Type B pancreatic cell (in vitro differentiated cells): Measurements from ENCODE around the gene ZDHHC20. TPM values are rescaled to one million over a fixed set of nuclear protein-coding genes. Genes with fewer than 3 reads are reported as not detected.

Experiments used
- DNase-seq: peaks from one replicate; pipeline ENCODE4 v3.0.0; 2021; ENCODE audit warnings: mixed read lengths; ENCODE audit not compliant: unreplicated experiment; ENCODE audit errors: extremely low spot score
- H3K27ac Mint-ChIP-seq: 2 replicates; pipeline ENCODE4 v1.8.0; 2021; ENCODE audit warnings: mild to moderate bottlenecking, mixed read lengths
- H3K27me3 Mint-ChIP-seq: 2 replicates; pipeline ENCODE4 v1.8.0; 2021; ENCODE audit warnings: mixed read lengths
- H3K36me3 Mint-ChIP-seq: 2 replicates; pipeline ENCODE4 v1.8.0; 2021; ENCODE audit warnings: mixed read lengths
- H3K4me1 Mint-ChIP-seq: one replicate; pipeline ENCODE4 v1.8.0; 2021; ENCODE audit warnings: mixed read lengths; ENCODE audit not compliant: unreplicated experiment
- H3K4me3 Mint-ChIP-seq: 2 replicates; pipeline ENCODE4 v1.8.0; 2021; ENCODE audit warnings: mild to moderate bottlenecking, mixed read lengths
- H3K9me3 Mint-ChIP-seq: 2 replicates; pipeline ENCODE4 v1.8.0; 2021; ENCODE audit warnings: mixed read lengths
- CTCF ChIP-seq: fragments of 200-600 bp; sonication (generic); conservative IDR thresholded peaks from 2 replicates; pipeline ENCODE4 v1.5.0; 2021; ENCODE audit warnings: antibody characterized with exemption, mild to moderate bottlenecking
- total RNA-seq: library from RNA; stranded (reverse); gene quantifications from 2 replicates; pipeline ENCODE4 v1.2.1, GENCODE V29; 2021; ENCODE audit warnings: low replicate concordance

Gene ZDHHC20
- total RNA-seq, 1 donor from 2014 or later: 78.2 TPM

GRCh38 chr13:21361706-21362105 is 97.4 kb downstream of the ZDHHC20 start:
- no peak for DNase-seq
- no peaks in the 10 kb centered on the region for H3K36me3 Mint-ChIP-seq

GRCh38 chr13:21361123-21361522 is 98.0 kb downstream of the ZDHHC20 start:
- no peak overlapping the region for H3K27ac Mint-ChIP-seq
- no peak for DNase-seq
- no peaks in the 10 kb centered on the region for H3K27me3 Mint-ChIP-seq
- no peaks in the 10 kb centered on the region for H3K4me1 Mint-ChIP-seq
- H3K9me3 Mint-ChIP-seq: no peaks in the 10 kb centered on the region
- no peaks in the 10 kb centered on the region for H3K36me3 Mint-ChIP-seq
- no peak overlapping the region for H3K4me3 Mint-ChIP-seq
- no peak for TF ChIP-seq CTCF

More at GRCh38 chr13:21361706-21362105, 97.4 kb downstream of the ZDHHC20 start:
- Mint-ChIP-seq H3K4me1 (no peaks in the 10 kb centered on the region), H3K4me3 (no peak overlapping the region), H3K27ac (no peak overlapping the region), H3K27me3 (no peaks in the 10 kb centered on the region), H3K9me3 (no peaks in the 10 kb centered on the region)
- no peak for TF ChIP-seq CTCF

- H3K27ac Mint-ChIP-seq: no peak overlapping the region
- no peak for TF ChIP-seq CTCF
- H3K27me3 Mint-ChIP-seq: no peaks in the 10 kb centered on the region
- no peaks in the 10 kb centered on the region for H3K4me1 Mint-ChIP-seq
- no peaks in the 10 kb centered on the region for H3K9me3 Mint-ChIP-seq
- H3K4me3 Mint-ChIP-seq: no peak overlapping the region
- DNase-seq: no peak
- no peaks in the 10 kb centered on the region for H3K36me3 Mint-ChIP-seq
Measured at GRCh38 chr13:21360463-21360862, 98.6 kb downstream of the ZDHHC20 start.

- H3K27ac Mint-ChIP-seq: no peak overlapping the region
- H3K27me3 Mint-ChIP-seq: no peaks in the 10 kb centered on the region
- TF ChIP-seq CTCF: no peak
- DNase-seq: no peak
- H3K36me3 Mint-ChIP-seq: no peaks in the 10 kb centered on the region
- H3K4me3 Mint-ChIP-seq: no peak overlapping the region
- H3K4me1 Mint-ChIP-seq: no peaks in the 10 kb centered on the region
- no peaks in the 10 kb centered on the region for H3K9me3 Mint-ChIP-seq
Measured at GRCh38 chr13:21359855-21360254, 99.2 kb downstream of the ZDHHC20 start.

- no peak for TF ChIP-seq CTCF
- no peaks in the 10 kb centered on the region for H3K27me3 Mint-ChIP-seq
- H3K27ac Mint-ChIP-seq: no peak overlapping the region
- no peaks in the 10 kb centered on the region for H3K36me3 Mint-ChIP-seq
- no peak overlapping the region for H3K4me3 Mint-ChIP-seq
- no peak for DNase-seq
- H3K9me3 Mint-ChIP-seq: peaks cover 3% of the 10 kb centered on the region
- H3K4me1 Mint-ChIP-seq: no peaks in the 10 kb centered on the region
Measured at GRCh38 chr13:21355304-21355703, 103.8 kb downstream of the ZDHHC20 start.

GRCh38 chr13:21354721-21355120 is 104.4 kb downstream of the ZDHHC20 start:
- no peak for DNase-seq
- TF ChIP-seq CTCF: no peak
- Mint-ChIP-seq H3K27ac (no peak overlapping the region), H3K4me1 (no peaks in the 10 kb centered on the region), H3K9me3 (peaks cover 3% of the 10 kb centered on the region), H3K4me3 (no peak overlapping the region), H3K27me3 (no peaks in the 10 kb centered on the region), H3K36me3 (no peaks in the 10 kb centered on the region)
